Heart right ventricle (tissue), 16 donors: Measurements from ENCODE around the gene ERBIN. TPM values are rescaled to one million over a fixed set of nuclear protein-coding genes. Genes with fewer than 3 reads are reported as not detected.

Source experiments
- ATAC-seq, 8 donors: fragments of 200-7000 bp; cut with Tn5 transposase; one replicate each; pipeline ENCODE4 v1.9.1; 2020; ENCODE audit warnings: mild to moderate bottlenecking in 8 of 8, moderate library complexity in 8 of 8, moderate number of reproducible peaks in 1 of 8
- DNase-seq, 2 donors: peaks; one replicate each; pipeline ENCODE4 v3.0.0-alpha.2; 2020
- H3K27ac ChIP-seq, 10 donors: fragments of 200-600 bp; sonication (generic) in 2 of 10; one replicate each; pipeline versions ENCODE4 v1.5.0 to v1.8.0; 2020 to 2022; ENCODE audit warnings: mild to moderate bottlenecking in 3 of 10
- H3K27me3 ChIP-seq, 7 donors: fragments of 200-600 bp; one replicate each; pipeline ENCODE4 v1.8.0; 2021 to 2022; ENCODE audit warnings: mild to moderate bottlenecking in 2 of 7
- H3K36me3 ChIP-seq, 9 donors: fragments of 200-600 bp; sonication (generic) in 1 of 9; one replicate each; pipeline versions ENCODE4 v1.5.0 to v1.8.0; 2020 to 2022; ENCODE audit warnings: mild to moderate bottlenecking in 2 of 9
- H3K4me1 ChIP-seq, 9 donors: fragments of 200-600 bp; sonication (generic) in 1 of 9; one replicate each; pipeline versions ENCODE4 v1.5.0 to v1.8.0; 2020 to 2022; ENCODE audit warnings: mild to moderate bottlenecking in 4 of 9
- H3K4me3 ChIP-seq, 10 donors: fragments of 200-600 bp; sonication (generic) in 2 of 10; one replicate each; pipeline versions ENCODE4 v1.5.0 to v1.8.0; 2020 to 2022; ENCODE audit warnings: mild to moderate bottlenecking in 7 of 10, moderate library complexity in 2 of 10
- H3K9me3 ChIP-seq, 11 donors: fragments of 200-600 bp in 10 of 11; sonication (generic) in 2 of 11; one replicate each; pipeline versions ENCODE4 v1.5.0 to v1.8.0; 2013 to 2022; ENCODE audit warnings: mild to moderate bottlenecking in 2 of 11, control low read depth in 1 of 11, moderate library complexity in 1 of 11
- CTCF ChIP-seq, 9 donors: fragments of 200-600 bp; sonication (generic) in 2 of 9; IDR thresholded peaks; one replicate each; pipeline versions ENCODE4 v1.5.0 to v1.8.0; 2021 to 2022; ENCODE audit warnings: antibody characterized with exemption in 9 of 9, mild to moderate bottlenecking in 5 of 9, moderate library complexity in 1 of 9
- WGBS, 2 donors: extraction: QIAGEN DNeasy Blood & Tissue Kit; methylation state at CpG; one replicate each; pipeline ENCODE4 v1.1.7; 2013; ENCODE audit warnings: inconsistent platforms in 1 of 2; 5-methylcytosine and 5-hydroxymethylcytosine counted together
- intact Hi-C, 10 donors: fragments of 100-400 bp; cut with DNase I; formaldehyde crosslinking; loops; one replicate each; pipeline versions ENCODE4 v1.11.1 to v1.14.2; 2022
- polyA plus RNA-seq, 2 donors: library from polyadenylated mRNA; stranded (reverse); fragments of 200-250 nt; gene quantifications; one replicate each; pipeline ENCODE4 v1.2.3, GENCODE V29; 2013
- total RNA-seq, 10 donors: library from RNA; stranded (reverse); fragmentation: NEBNext Ultra II Directional in 3 of 10; extraction: Animal tissue kit (Norgen Biotek cat#: 25700) in 3 of 10; gene quantifications; one replicate each; pipeline versions ENCODE4 v1.2.1 to v1.2.4, GENCODE V29; 2021 to 2023
- donor health status: Arrhythmogenic right ventricular cardiomyopathy.
- donor health status: ischemic (EF 13 %, LVEDD 7.1; RV severe dilation, severe dysfunction).
- donor health status: healthy with polysubstance abuse.
- donor health status: DM: no; HTN: yes; CAD: no.
- donor health status: DM: no; HTN: no; CAD: no.
- donor health status: ischemic (EF 25% LVEDD 6.9; RV normal size, moderate dysfunction).
- donor health status: ischemic (EF 25% LVEDD 5.7; RV mildly dilated, moderate dysfunction).
- donor health status: healthy.
- donor health status: DM: yes; HTN: yes; CAD: no.
- donor health status: Ischemic cardiomyopathy.
- donor health status: ischemic (EF 35%, LVEDD 5.7; RV mildly dilated, moderate dysfunction).
- donor health status: nonischemic (EF 11% LVEDD 7.7; RV severe dilation, severe dysfunction).
- donor health status: DM: yes; HTN: yes; CAD: no.
- donor health status: PGD.
- donor health status: ischemic (EF 29% LVEDD 5.4; RV normal size, mild dysfunction).
- donor health status: nonischemic (EF 23%, LVEDD 6.1; RV moderate dilation, normal function).

Gene ERBIN
- total and polyA plus RNA-seq, 12 donors = 7.4 to 63.3 (median 42.5) TPM

- intact Hi-C loops = no loop called here
- DNase-seq = no peak
Measured at GRCh38 chr5:66089384-66089783, 163.0 kb downstream of the ERBIN start.

DNA sequence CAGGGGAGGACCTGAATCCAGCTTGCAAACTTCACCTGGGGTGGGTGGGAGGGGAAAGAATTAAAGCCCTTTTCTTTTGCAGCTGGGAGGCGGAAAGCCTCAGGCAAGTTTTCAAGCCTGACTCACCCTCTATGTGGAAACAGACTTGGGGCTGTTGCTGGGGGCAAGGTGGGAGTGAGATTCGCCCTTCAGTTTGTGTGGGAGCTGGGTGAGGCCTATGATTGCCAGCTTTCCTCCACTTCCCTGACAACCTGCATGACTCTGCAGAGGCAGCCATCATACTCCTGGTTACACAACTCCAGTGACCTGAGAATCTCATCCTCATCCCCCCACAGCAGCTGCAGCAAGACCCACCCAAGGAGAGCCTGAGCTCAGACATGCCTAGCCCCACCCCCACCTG is 174.5 kb downstream of the ERBIN start:
- intact Hi-C loops = no loop called here
- H3K27me3 ChIP-seq = no peaks in the 10 kb centered on the region
- peaks cover 0 to 78% (median 11%) of the 10 kb centered on the region in 11 donors for H3K9me3 ChIP-seq
- DNase-seq = no peak
- no peaks in the 10 kb centered on the region for H3K36me3 ChIP-seq
- no peaks in the 10 kb centered on the region for H3K4me1 ChIP-seq
- no peak overlapping the region for H3K4me3 ChIP-seq
- no peak for TF ChIP-seq CTCF (IDR thresholded peaks at IDR 0.05)
- H3K27ac ChIP-seq = no peak overlapping the region
- 96 to 97% methylated on average over 2 of the region's 2 CpGs for WGBS, 2 donors
- ATAC-seq = no peak

More at GRCh38 chr5:66089384-66089783, 163.0 kb downstream of the ERBIN start:
- Histone ChIP-seq H3K4me3 (no peak overlapping the region), H3K36me3 (peaks cover 0 to 25% (median 0%) of the 10 kb centered on the region in 9 donors), H3K9me3 (peaks cover 0 to 34% (median 6%) of the 10 kb centered on the region in 11 donors), H3K4me1 (no peaks in the 10 kb centered on the region), H3K27ac (no peak overlapping the region), H3K27me3 (no peaks in the 10 kb centered on the region)
- TF ChIP-seq CTCF (IDR thresholded peaks at IDR 0.05) = no peak
- ATAC-seq = no peak
- 98 to 100% methylated on average over 2 of the region's 2 CpGs for WGBS, 2 donors

DNA sequence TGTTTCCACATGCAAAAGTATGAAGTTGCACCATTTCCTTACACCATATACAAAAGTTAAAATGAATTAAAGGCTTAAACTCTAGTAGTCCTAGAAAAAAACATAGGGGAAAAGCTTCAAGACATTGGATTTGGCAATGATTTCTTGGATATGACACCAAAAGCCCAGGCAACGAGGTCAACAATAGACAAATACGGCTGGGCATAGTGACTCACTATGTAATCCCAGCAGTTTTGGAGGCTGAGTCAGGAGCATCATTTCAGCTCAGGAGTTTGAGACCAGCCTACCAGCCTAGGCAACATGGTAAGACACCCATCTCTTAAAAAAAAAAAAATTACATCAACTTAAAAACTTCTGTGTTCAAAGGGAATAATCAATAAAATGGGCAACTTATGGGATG is 186.8 kb downstream of the ERBIN start:
- intact Hi-C loops = no loop called here
- 89% methylated on average over 2 of the region's 2 CpGs for WGBS, 2 donors
- Histone ChIP-seq H3K4me3 (no peak overlapping the region), H3K9me3 (peaks cover 0 to 61% (median 12%) of the 10 kb centered on the region in 11 donors), H3K27me3 (no peaks in the 10 kb centered on the region), H3K4me1 (no peaks in the 10 kb centered on the region), H3K36me3 (no peaks in the 10 kb centered on the region), H3K27ac (no peak overlapping the region)
- no peak for TF ChIP-seq CTCF (IDR thresholded peaks at IDR 0.05)
- ATAC-seq = no peak
- no peak for DNase-seq

DNA sequence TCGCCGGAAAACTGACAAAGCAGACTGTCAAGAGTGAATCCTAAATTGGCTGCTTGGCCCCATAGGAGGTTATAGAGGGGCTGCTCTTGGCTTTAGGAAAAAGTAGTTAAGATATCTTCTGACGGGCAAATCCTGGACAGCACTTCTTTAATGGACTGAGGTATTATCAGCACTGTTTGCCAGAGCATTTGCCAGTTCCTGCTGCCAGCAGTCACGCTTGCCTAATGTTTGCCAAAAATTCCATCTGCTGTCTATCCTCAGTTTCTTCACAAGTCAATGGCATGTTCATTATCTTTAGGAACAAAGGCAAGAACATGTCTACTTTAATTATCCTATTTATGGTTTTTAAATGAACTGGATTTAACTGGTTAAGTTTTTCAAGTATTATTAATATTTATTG is 191.9 kb downstream of the ERBIN start:
- H3K36me3 ChIP-seq = no peaks in the 10 kb centered on the region
- DNase-seq (peak in 1 of 2 donors; percentile 38), ATAC-seq (peak in 6 of 8 donors; percentile 51 to 86 (median 75))
- no peak overlapping the region for H3K27ac ChIP-seq
- no peak for TF ChIP-seq CTCF (IDR thresholded peaks at IDR 0.05)
- intact Hi-C loops = no loop called here
- H3K4me3 ChIP-seq = no peak overlapping the region
- WGBS, 2 donors = 39 to 54% methylated on average over 4 of the region's 4 CpGs
- peaks cover 0 to 8% (median 0%) of the 10 kb centered on the region in 9 donors for H3K4me1 ChIP-seq
- no peaks in the 10 kb centered on the region for H3K27me3 ChIP-seq
- peaks cover 0 to 9% (median 0%) of the 10 kb centered on the region in 11 donors for H3K9me3 ChIP-seq
